HL-60 (cell line): Measurements from ENCODE around the gene SERPINA9.
"Not testable (repeated sequence)": the region's sequence is repeated elsewhere in the genome, so short reads cannot be mapped to it uniquely, and the experiment has no call there.

Experiments
- DNase-seq, 2 experiments: peaks; one replicate each; pipeline ENCODE4 v3.0.0-alpha.2; 2010 to 2020; ENCODE audit warnings: low read depth in 1 of 2, low spot score in 1 of 2
- H3K27ac ChIP-seq: fragments of 250-450 bp; sonication (Bioruptor Pico); replicated peaks from 2 replicates; pipeline ENCODE4 v1.5.1; 2020; ENCODE audit warnings: mild to moderate bottlenecking, moderate library complexity
- H3K27me3 ChIP-seq: fragments of 250-450 bp; sonication (Bioruptor Pico); 2 replicates; pipeline ENCODE4 v1.5.1; 2021; ENCODE audit warnings: mild to moderate bottlenecking, moderate library complexity; ENCODE audit not compliant: insufficient read depth, poor library complexity, severe bottlenecking
- H3K4me3 ChIP-seq: replicated peaks from 2 replicates; pipeline ENCODE4 v1.5.1; 2011; ENCODE audit warnings: mild to moderate bottlenecking, control low read depth, low read length; ENCODE audit not compliant: insufficient read depth
- GABPA ChIP-seq: IDR thresholded peaks from 2 replicates; pipeline ENCODE4 v1.6.1; 2012; ENCODE audit warnings: low read depth
- POLR2AphosphoS5 ChIP-seq: IDR thresholded peaks from 2 replicates; pipeline ENCODE4 v1.6.1; 2012; ENCODE audit warnings: low read depth
- SPI1 ChIP-seq: IDR thresholded peaks from 2 replicates; pipeline ENCODE4 v1.6.1; 2012; ENCODE audit warnings: low read depth, mild to moderate bottlenecking, borderline replicate concordance
- TF ChIP-seq, protein P1 (sequence below): IDR thresholded peaks from 2 replicates; pipeline ENCODE4 v1.6.1; 2012; ENCODE audit warnings: low read depth; ENCODE audit not compliant: insufficient replicate concordance
- TF ChIP-seq, protein P2 (sequence below): IDR thresholded peaks from one replicate; pipeline ENCODE4 v1.5.1; 2011; ENCODE audit warnings: low read length, control low read depth, inconsistent platforms; ENCODE audit not compliant: insufficient read depth

The SERPINA9 gene

GRCh38 chr14:94483071-94483451 lies 7.1 kb upstream of the SERPINA9 start:
- no peak for DNase-seq
- no peak overlapping the region for H3K27ac ChIP-seq
- TF ChIP-seq GABPA (no peak), POLR2AphosphoS5 (no peak), SPI1 (no peak)
- TF ChIP-seq, protein P1, sequence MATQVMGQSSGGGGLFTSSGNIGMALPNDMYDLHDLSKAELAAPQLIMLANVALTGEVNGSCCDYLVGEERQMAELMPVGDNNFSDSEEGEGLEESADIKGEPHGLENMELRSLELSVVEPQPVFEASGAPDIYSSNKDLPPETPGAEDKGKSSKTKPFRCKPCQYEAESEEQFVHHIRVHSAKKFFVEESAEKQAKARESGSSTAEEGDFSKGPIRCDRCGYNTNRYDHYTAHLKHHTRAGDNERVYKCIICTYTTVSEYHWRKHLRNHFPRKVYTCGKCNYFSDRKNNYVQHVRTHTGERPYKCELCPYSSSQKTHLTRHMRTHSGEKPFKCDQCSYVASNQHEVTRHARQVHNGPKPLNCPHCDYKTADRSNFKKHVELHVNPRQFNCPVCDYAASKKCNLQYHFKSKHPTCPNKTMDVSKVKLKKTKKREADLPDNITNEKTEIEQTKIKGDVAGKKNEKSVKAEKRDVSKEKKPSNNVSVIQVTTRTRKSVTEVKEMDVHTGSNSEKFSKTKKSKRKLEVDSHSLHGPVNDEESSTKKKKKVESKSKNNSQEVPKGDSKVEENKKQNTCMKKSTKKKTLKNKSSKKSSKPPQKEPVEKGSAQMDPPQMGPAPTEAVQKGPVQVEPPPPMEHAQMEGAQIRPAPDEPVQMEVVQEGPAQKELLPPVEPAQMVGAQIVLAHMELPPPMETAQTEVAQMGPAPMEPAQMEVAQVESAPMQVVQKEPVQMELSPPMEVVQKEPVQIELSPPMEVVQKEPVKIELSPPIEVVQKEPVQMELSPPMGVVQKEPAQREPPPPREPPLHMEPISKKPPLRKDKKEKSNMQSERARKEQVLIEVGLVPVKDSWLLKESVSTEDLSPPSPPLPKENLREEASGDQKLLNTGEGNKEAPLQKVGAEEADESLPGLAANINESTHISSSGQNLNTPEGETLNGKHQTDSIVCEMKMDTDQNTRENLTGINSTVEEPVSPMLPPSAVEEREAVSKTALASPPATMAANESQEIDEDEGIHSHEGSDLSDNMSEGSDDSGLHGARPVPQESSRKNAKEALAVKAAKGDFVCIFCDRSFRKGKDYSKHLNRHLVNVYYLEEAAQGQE: no peak
- TF ChIP-seq, protein P2, sequence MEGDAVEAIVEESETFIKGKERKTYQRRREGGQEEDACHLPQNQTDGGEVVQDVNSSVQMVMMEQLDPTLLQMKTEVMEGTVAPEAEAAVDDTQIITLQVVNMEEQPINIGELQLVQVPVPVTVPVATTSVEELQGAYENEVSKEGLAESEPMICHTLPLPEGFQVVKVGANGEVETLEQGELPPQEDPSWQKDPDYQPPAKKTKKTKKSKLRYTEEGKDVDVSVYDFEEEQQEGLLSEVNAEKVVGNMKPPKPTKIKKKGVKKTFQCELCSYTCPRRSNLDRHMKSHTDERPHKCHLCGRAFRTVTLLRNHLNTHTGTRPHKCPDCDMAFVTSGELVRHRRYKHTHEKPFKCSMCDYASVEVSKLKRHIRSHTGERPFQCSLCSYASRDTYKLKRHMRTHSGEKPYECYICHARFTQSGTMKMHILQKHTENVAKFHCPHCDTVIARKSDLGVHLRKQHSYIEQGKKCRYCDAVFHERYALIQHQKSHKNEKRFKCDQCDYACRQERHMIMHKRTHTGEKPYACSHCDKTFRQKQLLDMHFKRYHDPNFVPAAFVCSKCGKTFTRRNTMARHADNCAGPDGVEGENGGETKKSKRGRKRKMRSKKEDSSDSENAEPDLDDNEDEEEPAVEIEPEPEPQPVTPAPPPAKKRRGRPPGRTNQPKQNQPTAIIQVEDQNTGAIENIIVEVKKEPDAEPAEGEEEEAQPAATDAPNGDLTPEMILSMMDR: no peak
- no peaks in the 10 kb centered on the region for H3K27me3 ChIP-seq
- H3K4me3 ChIP-seq: no peak overlapping the region

- H3K27me3 ChIP-seq, H3K27ac ChIP-seq, DNase-seq, H3K4me3 ChIP-seq: not testable (repeated sequence)
Measured at GRCh38 chr14:94482132-94483070, 6.4 kb upstream of the SERPINA9 start.

DNA sequence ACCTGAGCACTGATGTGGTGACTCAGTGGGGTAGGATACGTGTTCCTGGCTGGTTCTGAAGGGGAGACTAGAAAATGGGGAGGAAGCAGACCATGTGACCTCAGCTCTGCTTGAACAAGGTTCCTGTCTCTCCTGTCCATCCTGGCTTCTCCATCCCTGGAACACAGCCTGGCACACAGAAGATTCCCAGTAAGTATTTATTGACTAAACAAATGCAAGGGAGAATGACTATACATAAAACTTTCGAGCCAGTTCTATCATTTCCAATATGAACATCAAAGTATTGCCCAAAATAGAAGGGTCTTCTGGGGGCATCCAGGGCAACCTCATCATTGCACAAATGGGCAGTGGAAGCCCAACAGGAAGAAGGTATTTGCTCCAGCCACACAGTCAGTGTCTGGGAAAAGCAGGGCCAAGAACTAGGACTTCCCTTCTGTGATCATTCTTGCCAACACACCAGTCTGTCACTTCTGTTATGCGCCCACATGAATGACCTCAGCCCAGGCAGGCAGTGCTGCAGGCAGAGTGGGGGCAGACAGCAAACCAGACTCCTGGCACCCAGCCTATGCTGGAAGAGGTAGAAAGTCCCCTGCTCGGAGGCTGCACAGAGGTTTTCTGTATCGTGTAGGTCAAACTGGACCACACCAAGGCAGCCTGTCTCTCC lies 5.6 kb upstream of the SERPINA9 start:
- Histone ChIP-seq H3K27ac (no peak overlapping the region), H3K27me3 (no peaks in the 10 kb centered on the region), H3K4me3 (no peak overlapping the region)
- DNase-seq: no peak
- TF ChIP-seq, protein P1: no peak
- TF ChIP-seq, protein P2: no peak
- TF ChIP-seq POLR2AphosphoS5 (no peak), GABPA (no peak), SPI1 (no peak)

DNA sequence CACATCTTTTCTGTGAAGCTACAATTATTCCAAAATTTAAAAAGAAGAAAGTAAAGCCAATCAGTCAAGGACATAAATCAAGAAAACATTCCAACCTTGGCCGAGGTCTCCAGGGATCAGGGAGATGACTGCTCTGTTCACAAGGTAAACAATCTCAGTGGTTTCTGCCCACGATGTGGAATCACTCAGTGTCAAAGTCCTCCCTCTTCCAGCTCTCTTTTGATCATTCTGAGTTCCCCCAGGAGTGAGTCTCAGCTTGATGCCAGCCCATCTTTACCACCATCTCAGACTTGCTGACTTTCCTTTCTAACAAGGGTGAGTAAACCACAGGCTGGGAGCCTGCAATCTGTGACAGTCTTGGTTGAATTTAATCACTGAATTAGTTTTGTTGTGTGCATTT lies 4.8 kb upstream of the SERPINA9 start:
- no peaks in the 10 kb centered on the region for H3K27me3 ChIP-seq
- no peak for DNase-seq
- TF ChIP-seq, protein P1: no peak
- TF ChIP-seq POLR2AphosphoS5 (no peak), GABPA (no peak), SPI1 (no peak)
- TF ChIP-seq, protein P2: no peak
- H3K27ac ChIP-seq: no peak overlapping the region
- H3K4me3 ChIP-seq: no peak overlapping the region
